HEK293 (cell line): ENCODE results near the gene ALOX12B.
A peak's percentile ranks its signal among the peaks of the same experiment; 100 is the strongest.

Experiments
- ATF2 ChIP-seq: fragments of 450-650 bp; formaldehyde crosslinking; IDR thresholded peaks from 2 replicates; pipeline ENCODE4 v1.5.1; 2016; ENCODE audit warnings: missing biosample characterization, missing genetic modification characterization, low read depth
- CTCF ChIP-seq: fragments of 450-650 bp; formaldehyde crosslinking; IDR thresholded peaks from 2 replicates; pipeline ENCODE4 v1.5.1; 2016; ENCODE audit warnings: missing biosample characterization, missing genetic modification characterization
- KLF9 ChIP-seq: fragments of 450-650 bp; formaldehyde crosslinking; IDR thresholded peaks from 2 replicates; pipeline ENCODE4 v1.5.1; 2016; ENCODE audit warnings: missing biosample characterization, missing genetic modification characterization, low read depth
- MYNN ChIP-seq: fragments of 450-650 bp; formaldehyde crosslinking; IDR thresholded peaks from 2 replicates; pipeline ENCODE4 v1.5.1; 2016; ENCODE audit warnings: missing biosample characterization, missing genetic modification characterization, borderline replicate concordance
- YY1 ChIP-seq: fragments of 450-650 bp; formaldehyde crosslinking; IDR thresholded peaks from 2 replicates; pipeline ENCODE4 v1.5.1; 2018; ENCODE audit warnings: missing biosample characterization, missing genetic modification characterization
- ZBTB44 ChIP-seq: fragments of 450-650 bp; IDR thresholded peaks from 2 replicates; pipeline ENCODE4 v1.5.1; 2018; ENCODE audit warnings: missing biosample characterization, mild to moderate bottlenecking, missing genetic modification characterization
- ZNF23 ChIP-seq: fragments of 450-650 bp; formaldehyde crosslinking; IDR thresholded peaks from 2 replicates; pipeline ENCODE4 v1.5.1; 2016; ENCODE audit warnings: missing biosample characterization, missing genetic modification characterization, borderline replicate concordance
- ZNF280C ChIP-seq: fragments of 450-650 bp; formaldehyde crosslinking; IDR thresholded peaks from 2 replicates; pipeline ENCODE4 v1.5.1; 2016; ENCODE audit warnings: missing biosample characterization, missing genetic modification characterization
- ZNF600 ChIP-seq: fragments of 450-650 bp; formaldehyde crosslinking; IDR thresholded peaks from 2 replicates; pipeline ENCODE4 v1.5.1; 2016; ENCODE audit warnings: missing biosample characterization, missing genetic modification characterization
- ZNF664 ChIP-seq: fragments of 450-650 bp; formaldehyde crosslinking; IDR thresholded peaks from 2 replicates; pipeline ENCODE4 v1.5.1; 2016; ENCODE audit warnings: missing biosample characterization, missing genetic modification characterization
- ZNF768 ChIP-seq: fragments of 450-650 bp; formaldehyde crosslinking; IDR thresholded peaks from 2 replicates; pipeline ENCODE4 v1.5.1; 2018; ENCODE audit warnings: missing biosample characterization, mild to moderate bottlenecking, missing genetic modification characterization

GRCh38 chr17:8125154-8125946 is 37.8 kb upstream of the ALOX12B start:
- TF ChIP-seq KLF9 (peak; percentile 12; the same call in 1 of the 2 replicates), ATF2 (tag by site-specific recombination) (no peak), MYNN (tag by site-specific recombination) (no peak), ZNF23 (tag by site-specific recombination) (no peak), ZNF768 (tag by site-specific recombination) (no peak), ZNF280C (tag by site-specific recombination) (no peak), ZNF600 (no peak), CTCF (tag by site-specific recombination) (no peak), ZBTB44 (tag by site-specific recombination) (peak; percentile 79), YY1 (tag by site-specific recombination) (peak; percentile 61), ZNF664 (tag by site-specific recombination) (no peak)
